ENCODE data around the gene TTC9.

GRCh38 chr14:70701610-70702009 is 59.9 kb downstream of the TTC9 start:
- TF ChIP-seq POLR2A (IDR thresholded peaks at IDR 0.05) (no peak), CTCF (IDR thresholded peaks at IDR 0.05) (no peak)

Data from lower leg skin (tissue), 3 donors.